NCI-H1048 (cell line): ENCODE results near the gene ATP10B.

ENCODE experiments used
- DNase-seq: peaks from one replicate; lab custom pipeline; 2025; lab: John Stamatoyannopoulos, UW

ATP10B gene

GRCh38 chr5:160693831-160694465 is 158.1 kb downstream of the ATP10B start:
- no peak for DNase-seq

GRCh38 chr5:160692271-160692670 is 159.7 kb downstream of the ATP10B start:
- no peak for DNase-seq

GRCh38 chr5:160685695-160686094 is 166.3 kb downstream of the ATP10B start:
- no peak for DNase-seq

- DNase-seq, result no peak
These were observed 166.8 kb downstream of the ATP10B start for GRCh38 chr5:160685219-160685618.

- DNase-seq, result no peak
These were observed 172.3 kb downstream of the ATP10B start for GRCh38 chr5:160679567-160680309.

GRCh38 chr5:160675988-160676387 is 176.0 kb downstream of the ATP10B start:
- no peak for DNase-seq

- no peak for DNase-seq
These were observed 177.1 kb downstream of the ATP10B start for GRCh38 chr5:160674901-160675300.

GRCh38 chr5:160672521-160672920 is 179.5 kb downstream of the ATP10B start:
- no peak for DNase-seq

- no peak for DNase-seq
These were observed 183.7 kb downstream of the ATP10B start for GRCh38 chr5:160668356-160668755.

GRCh38 chr5:160667160-160667559 is 184.9 kb downstream of the ATP10B start:
- no peak for DNase-seq

- DNase-seq, result no peak
These were observed 186.6 kb downstream of the ATP10B start for GRCh38 chr5:160665460-160665859.

GRCh38 chr5:160660132-160660531 is 191.9 kb downstream of the ATP10B start:
- no peak for DNase-seq

- DNase-seq, result no peak
These were observed 194.2 kb downstream of the ATP10B start for GRCh38 chr5:160657622-160658458.

- DNase-seq, result no peak
These were observed 194.9 kb downstream of the ATP10B start for GRCh38 chr5:160657068-160657507.

- DNase-seq, result no peak
These were observed 196.3 kb downstream of the ATP10B start for GRCh38 chr5:160655717-160656116.

GRCh38 chr5:160651692-160652645 is 200.0 kb downstream of the ATP10B start:
- DNase-seq, result no peak

- DNase-seq, result no peak
These were observed 202.7 kb downstream of the ATP10B start for GRCh38 chr5:160649304-160649703.

- no peak for DNase-seq
These were observed 206.0 kb downstream of the ATP10B start for GRCh38 chr5:160646033-160646432.

- DNase-seq, result no peak
These were observed 208.3 kb downstream of the ATP10B start for GRCh38 chr5:160643616-160644240.

- no peak for DNase-seq
These were observed 210.6 kb downstream of the ATP10B start for GRCh38 chr5:160641405-160641804.

- DNase-seq, result no peak
These were observed 211.6 kb downstream of the ATP10B start for GRCh38 chr5:160640406-160640805.
